ENCODE data around the gene KCNMA1.

Gene KCNMA1

DNA sequence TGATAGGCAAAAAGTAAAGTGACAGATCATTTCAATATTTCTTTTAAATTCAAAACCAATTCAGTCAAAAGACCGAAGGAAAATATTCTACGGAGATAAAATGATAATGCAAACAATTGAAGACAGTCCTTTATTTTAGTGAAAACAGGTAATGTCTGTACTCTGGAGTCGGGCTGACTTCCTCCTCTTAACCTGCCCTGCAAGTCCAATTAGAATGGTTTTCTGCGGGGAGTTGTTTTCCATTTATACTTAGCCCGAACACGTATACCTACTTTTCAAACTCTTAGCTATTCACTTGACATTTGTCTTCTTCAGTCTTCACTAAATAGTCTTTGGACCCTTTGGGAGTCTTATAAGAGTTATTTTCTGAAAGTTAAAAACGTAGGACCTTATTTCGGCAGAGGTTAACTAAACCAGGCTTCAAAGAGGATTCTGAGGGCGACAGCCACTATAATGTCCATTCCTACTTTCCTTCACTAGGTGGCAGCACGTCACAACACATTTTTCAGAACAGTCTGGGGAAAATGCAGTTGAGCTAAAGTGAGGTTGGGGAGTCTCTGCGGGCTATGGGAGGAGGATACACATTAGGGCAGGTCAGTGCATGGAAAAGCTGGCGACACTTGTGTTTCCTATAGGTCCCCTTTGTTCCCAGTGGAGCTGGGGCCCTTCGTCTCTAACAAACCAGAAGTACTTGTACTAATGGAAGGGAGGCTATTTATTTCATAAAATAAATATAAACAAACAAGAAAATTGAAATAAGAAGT lies 472.0 kb downstream of the KCNMA1 start:
- H3K4me3 ChIP-seq (ENCODE audit: low read depth, low read length) = no peak overlapping the region
- TF ChIP-seq, protein P1, sequence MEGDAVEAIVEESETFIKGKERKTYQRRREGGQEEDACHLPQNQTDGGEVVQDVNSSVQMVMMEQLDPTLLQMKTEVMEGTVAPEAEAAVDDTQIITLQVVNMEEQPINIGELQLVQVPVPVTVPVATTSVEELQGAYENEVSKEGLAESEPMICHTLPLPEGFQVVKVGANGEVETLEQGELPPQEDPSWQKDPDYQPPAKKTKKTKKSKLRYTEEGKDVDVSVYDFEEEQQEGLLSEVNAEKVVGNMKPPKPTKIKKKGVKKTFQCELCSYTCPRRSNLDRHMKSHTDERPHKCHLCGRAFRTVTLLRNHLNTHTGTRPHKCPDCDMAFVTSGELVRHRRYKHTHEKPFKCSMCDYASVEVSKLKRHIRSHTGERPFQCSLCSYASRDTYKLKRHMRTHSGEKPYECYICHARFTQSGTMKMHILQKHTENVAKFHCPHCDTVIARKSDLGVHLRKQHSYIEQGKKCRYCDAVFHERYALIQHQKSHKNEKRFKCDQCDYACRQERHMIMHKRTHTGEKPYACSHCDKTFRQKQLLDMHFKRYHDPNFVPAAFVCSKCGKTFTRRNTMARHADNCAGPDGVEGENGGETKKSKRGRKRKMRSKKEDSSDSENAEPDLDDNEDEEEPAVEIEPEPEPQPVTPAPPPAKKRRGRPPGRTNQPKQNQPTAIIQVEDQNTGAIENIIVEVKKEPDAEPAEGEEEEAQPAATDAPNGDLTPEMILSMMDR (IDR thresholded peaks at IDR 0.05; ENCODE audit: low read depth, low read length) = peak; percentile 48

DNA sequence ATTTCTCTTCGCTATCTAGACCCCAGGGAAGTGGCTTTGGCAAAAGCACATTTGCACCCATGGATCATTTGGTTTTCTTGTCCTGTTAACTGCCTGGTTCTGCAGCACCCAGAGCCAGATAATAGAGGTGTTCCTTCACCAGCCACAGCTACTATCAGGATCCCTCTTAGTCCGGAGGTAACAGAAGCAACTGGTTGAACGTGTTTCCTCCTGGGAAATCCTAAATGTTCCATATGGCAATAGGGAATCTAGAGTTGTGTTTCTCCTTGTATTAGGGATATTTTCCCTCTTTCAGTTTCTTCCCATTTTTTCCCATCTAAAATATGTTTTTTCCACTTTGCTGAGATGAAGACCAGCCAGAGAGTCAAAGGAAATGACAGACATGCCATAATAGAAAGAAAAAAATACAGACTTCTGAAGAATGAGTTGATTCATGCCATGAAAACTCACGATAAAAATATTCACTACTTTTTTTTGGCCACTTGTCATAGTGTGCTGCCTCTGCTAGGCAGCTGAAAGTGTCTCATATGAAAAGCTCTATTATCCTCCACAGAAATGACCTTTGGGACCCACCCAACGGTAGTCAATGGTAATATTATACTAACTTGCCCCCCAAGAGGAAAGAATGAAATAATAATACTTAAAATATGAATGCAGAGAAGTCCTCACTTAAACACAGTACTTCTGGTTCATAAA lies 472.8 kb downstream of the KCNMA1 start:
- no peak overlapping the region; the same call in 1 of the 2 replicates for H3K4me3 ChIP-seq (ENCODE audit: low read depth, low read length)
- TF ChIP-seq, protein P1 (IDR thresholded peaks at IDR 0.05; ENCODE audit: low read depth, low read length) = no peak

DNA sequence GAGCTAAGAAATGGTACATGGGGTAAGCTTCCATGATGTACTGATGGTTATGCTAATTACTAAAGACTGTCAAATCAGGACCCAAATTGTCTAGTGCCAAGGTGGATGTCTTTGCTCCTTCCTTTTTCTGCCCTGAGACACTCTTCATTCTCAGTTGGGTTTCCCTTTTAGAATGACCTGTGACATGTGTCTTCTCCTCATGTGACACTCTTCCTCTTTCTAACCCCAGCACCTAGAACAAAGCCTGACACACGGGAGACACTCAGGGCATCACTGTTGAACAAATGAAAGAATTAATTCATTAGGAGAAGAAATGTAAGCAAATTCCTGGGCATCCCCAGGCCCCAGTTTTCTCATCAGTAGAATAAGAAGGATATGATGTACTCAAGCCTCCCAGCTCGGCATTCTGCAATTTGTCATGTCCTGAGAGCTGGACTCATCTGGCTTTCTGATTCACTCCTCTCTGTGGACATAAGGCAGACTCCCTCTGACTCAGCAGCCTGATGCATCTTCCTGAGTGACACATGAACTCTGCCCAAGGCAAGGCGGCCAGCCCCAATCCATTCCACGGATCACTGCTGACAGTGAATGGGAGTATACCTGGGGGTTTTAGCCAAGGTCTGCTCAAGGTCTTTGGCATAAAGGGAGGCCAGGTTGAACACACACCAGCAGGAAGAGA lies 473.8 kb downstream of the KCNMA1 start:
- H3K4me3 ChIP-seq (ENCODE audit: low read depth, low read length) = no peak overlapping the region
- TF ChIP-seq, protein P1 (IDR thresholded peaks at IDR 0.05; ENCODE audit: low read depth, low read length) = no peak

DNA sequence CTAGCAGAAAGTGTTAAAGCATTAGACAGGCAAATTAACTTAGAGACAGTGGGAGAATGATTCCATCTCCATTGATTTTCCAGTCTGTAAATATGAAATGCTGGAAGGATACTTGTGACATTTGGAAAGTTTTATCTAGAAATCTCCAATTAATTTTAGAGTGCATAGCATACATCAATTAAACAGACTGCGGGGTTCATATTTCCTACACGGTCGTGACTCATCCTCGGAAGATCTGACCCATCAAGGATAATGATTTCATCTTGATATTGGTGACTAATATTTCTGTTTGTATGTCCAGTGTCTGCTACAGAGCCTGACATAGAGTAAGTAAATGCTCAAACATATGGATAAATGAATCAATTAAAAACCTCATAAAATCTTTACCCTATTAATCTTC lies 474.9 kb downstream of the KCNMA1 start:
- H3K4me3 ChIP-seq (ENCODE audit: low read depth, low read length) = no peak overlapping the region
- TF ChIP-seq, protein P1 (IDR thresholded peaks at IDR 0.05; ENCODE audit: low read depth, low read length) = no peak

DNA sequence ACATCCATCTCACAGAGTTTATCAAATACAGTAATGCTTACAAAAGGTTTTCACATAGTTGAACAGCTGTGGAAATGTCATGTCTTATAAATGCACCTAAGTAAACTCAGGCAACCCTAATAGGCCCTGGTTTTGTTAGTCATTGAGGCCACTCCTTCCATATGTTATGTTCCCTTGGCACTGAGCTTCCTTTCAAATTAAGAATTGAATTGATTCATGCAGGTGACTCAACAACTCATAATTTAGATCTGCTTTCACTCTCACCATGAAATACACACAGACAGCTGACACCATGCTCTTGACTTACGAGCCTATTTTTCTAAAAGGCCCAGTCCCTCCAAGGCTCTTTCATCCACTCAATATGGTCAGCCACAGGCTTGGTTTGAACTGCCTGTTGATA lies 476.9 kb downstream of the KCNMA1 start:
- TF ChIP-seq, protein P1 (IDR thresholded peaks at IDR 0.05; ENCODE audit: low read depth, low read length) = no peak

DNA sequence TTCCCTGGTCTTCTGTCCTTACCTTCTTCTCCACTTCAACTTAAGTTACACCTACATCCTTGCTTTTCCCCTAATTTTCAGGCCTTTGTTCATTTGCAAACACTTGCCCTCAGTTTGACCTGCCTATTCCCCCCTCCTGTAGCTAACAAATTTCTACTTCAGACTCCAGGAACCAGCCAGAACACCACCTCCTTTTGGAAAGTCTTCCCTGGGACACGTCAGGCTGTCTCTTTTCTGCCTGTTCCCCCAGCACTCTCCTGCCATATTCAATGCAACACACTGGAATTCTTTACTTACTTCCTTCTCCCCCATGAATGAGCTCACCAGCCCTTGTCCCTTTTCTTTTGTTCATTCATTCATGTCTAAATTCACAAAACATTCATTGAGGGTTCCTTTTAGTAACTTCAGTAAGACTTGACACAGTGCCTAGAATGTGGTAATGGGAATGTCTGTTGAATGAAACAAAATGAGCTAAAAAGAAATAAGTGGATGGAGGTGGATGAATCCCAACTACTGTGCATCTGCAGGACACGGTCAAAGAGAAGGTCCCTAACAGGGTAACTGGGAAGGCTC lies 478.0 kb downstream of the KCNMA1 start:
- TF ChIP-seq, protein P1 (IDR thresholded peaks at IDR 0.05; ENCODE audit: low read depth, low read length) = no peak
- no peak overlapping the region for H3K4me3 ChIP-seq (ENCODE audit: low read depth, low read length)

More for the DNA sequence above, 476.9 kb downstream of the KCNMA1 start:
- H3K4me3 ChIP-seq (ENCODE audit: low read depth, low read length) = no peak overlapping the region
